ENCODE data around the gene SORD. TPM values are rescaled to one million over a fixed set of nuclear protein-coding genes. Genes with fewer than 3 reads are reported as not detected.
"Not testable (repeated sequence)": the region's sequence is repeated elsewhere in the genome, so short reads cannot be mapped to it uniquely, and the experiment has no call there.

The SORD gene
- 1 to 10 TPM; 7.1 to 7.5 TPM for total RNA-seq

DNA sequence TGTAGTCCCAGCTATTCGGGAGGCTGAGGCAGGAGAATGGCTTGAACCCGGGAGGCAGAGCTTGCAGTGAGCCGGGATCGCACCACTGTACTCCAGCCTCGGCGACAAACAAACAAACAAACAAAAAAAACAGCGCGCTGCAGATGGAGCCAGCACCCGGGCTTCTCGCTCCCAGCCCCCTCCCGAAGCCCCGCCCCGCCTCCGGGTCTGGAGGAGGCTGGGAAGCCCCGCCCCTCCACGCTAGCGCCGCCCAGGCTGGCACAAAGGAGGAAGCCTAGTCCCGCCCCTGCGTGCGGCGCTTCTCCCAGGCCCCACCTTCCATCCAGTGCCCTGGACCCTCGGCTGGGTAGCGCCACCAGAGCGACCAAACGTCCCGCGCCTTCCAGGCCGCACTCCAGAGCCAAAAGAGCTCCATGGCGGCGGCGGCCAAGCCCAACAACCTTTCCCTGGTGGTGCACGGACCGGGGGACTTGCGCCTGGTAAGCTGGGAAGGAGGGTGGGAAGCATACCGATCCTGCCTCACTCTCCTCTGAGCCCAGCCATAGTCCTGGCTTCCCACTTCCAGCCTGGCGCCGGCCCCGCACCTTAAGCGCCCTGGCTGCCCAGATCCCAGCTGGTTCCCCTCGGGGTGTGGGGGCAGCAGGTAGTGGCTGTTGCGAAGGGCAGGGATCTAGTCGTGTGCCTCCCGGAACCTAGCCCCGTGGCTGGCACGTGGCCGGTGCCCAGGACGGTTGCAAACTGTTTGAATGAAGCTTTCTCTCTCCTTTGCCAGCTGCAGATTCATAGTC lies at the start of gene SORD:
SORD (plus strand) TSS at position 325 of the 788 bp plus-strand sequence; CDS start at position 414, 89 bp downstream.
- no peaks in the 10 kb centered on the region for H3K36me3 Mint-ChIP-seq (ENCODE audit: low read depth)
- POLR2A ChIA-PET, result no interaction called here
- H3K4me1 Mint-ChIP-seq (ENCODE audit: low read depth), result peaks cover 32% of the 10 kb centered on the region
- H3K27ac Mint-ChIP-seq, result peak within 1 kb of the TSS; percentile 68
- peaks cover 22% of the 10 kb centered on the region for H3K27me3 Mint-ChIP-seq (ENCODE audit: low read depth)
- DNase-seq (peak; percentile 93), ATAC-seq (peak; percentile 99)
- no peaks in the 10 kb centered on the region for H3K9me3 Mint-ChIP-seq (ENCODE audit: insufficient read depth)
- peak within 1 kb of the TSS; percentile 81 for H3K4me3 Mint-ChIP-seq
- CTCF ChIA-PET, result interaction anchor here (0.8 to 2.3 kb wide), 6 partner anchors 12 to 444 kb away, joined by 3 to 13 read pairs (median 4); no protein-coding TSS in a partner anchor

DNA sequence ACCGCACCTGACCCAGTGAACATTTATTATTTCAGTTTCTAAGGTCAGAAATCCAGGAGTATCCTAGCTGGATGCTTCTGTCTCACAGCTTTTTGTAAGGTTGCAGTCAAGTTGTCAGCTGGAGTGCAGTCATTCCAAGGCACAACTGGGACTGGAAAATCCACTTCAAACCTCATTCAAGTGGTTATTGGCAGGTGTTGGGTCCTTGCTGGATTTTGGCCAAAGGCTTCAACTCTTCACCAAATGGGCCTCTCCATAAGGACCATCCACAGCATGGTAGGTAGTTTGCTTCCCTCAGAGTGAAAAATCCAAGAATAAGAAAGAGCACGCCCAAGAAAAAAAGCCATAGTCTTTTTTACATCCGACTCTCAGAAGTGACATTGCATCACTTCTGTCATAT lies 46.8 kb upstream of the SORD start:
- DNase-seq; H3K27ac Mint-ChIP-seq; H3K36me3 Mint-ChIP-seq (ENCODE audit: low read depth); POLR2A ChIA-PET; H3K4me3 Mint-ChIP-seq; H3K9me3 Mint-ChIP-seq (ENCODE audit: insufficient read depth); CTCF ChIA-PET; ATAC-seq; H3K4me1 Mint-ChIP-seq (ENCODE audit: low read depth): not testable (repeated sequence)
- peaks cover 17% of the 10 kb centered on the region for H3K27me3 Mint-ChIP-seq (ENCODE audit: low read depth)

DNA sequence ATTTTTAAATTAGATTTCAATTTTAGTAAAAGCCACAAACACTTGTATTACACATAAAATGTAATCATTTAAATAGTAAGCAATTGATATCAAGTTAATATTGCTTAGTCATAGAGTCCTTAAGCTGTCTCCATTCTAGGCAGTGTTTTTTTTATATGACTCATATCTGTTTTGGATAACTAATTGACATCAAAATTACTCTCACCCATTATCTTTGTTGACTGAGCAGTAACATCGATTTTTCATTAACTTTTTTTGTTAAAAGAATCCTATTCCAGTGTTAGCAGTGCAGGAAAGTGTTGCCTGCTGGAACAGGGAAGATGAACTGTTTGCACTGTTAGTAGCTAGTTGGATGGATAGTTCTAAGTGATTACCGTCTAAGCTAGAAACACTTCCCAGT lies 45.2 kb upstream of the SORD start:
- H3K27ac Mint-ChIP-seq; ATAC-seq; POLR2A ChIA-PET; H3K4me1 Mint-ChIP-seq (ENCODE audit: low read depth); H3K9me3 Mint-ChIP-seq (ENCODE audit: insufficient read depth); H3K36me3 Mint-ChIP-seq (ENCODE audit: low read depth); H3K4me3 Mint-ChIP-seq; DNase-seq: not testable (repeated sequence)
- CTCF ChIA-PET, result interaction anchor here (0.9 to 1.3 kb wide), 2 partner anchors 59 to 141 kb away, joined by 3 read pairs; no protein-coding TSS in a partner anchor
- H3K27me3 Mint-ChIP-seq (ENCODE audit: low read depth), result peaks cover 18% of the 10 kb centered on the region

GRCh38 chr15:44979617-44980339 lies 43.2 kb upstream of the SORD start:
- ATAC-seq; H3K9me3 Mint-ChIP-seq (ENCODE audit: insufficient read depth); POLR2A ChIA-PET: not testable (repeated sequence)

GRCh38 chr15:44984144-44984543 lies 38.9 kb upstream of the SORD start:
- H3K4me3 Mint-ChIP-seq; DNase-seq; H3K9me3 Mint-ChIP-seq (ENCODE audit: insufficient read depth); POLR2A ChIA-PET; ATAC-seq; H3K4me1 Mint-ChIP-seq (ENCODE audit: low read depth); CTCF ChIA-PET; H3K27me3 Mint-ChIP-seq (ENCODE audit: low read depth); H3K27ac Mint-ChIP-seq; H3K36me3 Mint-ChIP-seq (ENCODE audit: low read depth): not testable (repeated sequence)

More at GRCh38 chr15:44979617-44980339, 43.2 kb upstream of the SORD start:
- H3K4me3 Mint-ChIP-seq; H3K36me3 Mint-ChIP-seq (ENCODE audit: low read depth); CTCF ChIA-PET; H3K4me1 Mint-ChIP-seq (ENCODE audit: low read depth); H3K27ac Mint-ChIP-seq; DNase-seq: not testable (repeated sequence)
- peaks cover 19% of the 10 kb centered on the region for H3K27me3 Mint-ChIP-seq (ENCODE audit: low read depth)

GRCh38 chr15:44986346-44987055 lies 36.5 kb upstream of the SORD start:
- DNase-seq; H3K27ac Mint-ChIP-seq; H3K27me3 Mint-ChIP-seq (ENCODE audit: low read depth); H3K36me3 Mint-ChIP-seq (ENCODE audit: low read depth); H3K4me3 Mint-ChIP-seq; H3K4me1 Mint-ChIP-seq (ENCODE audit: low read depth); ATAC-seq; H3K9me3 Mint-ChIP-seq (ENCODE audit: insufficient read depth); POLR2A ChIA-PET: not testable (repeated sequence)
- CTCF ChIA-PET, result interaction anchor here (0.8 kb wide), 1 partner anchor 51 kb away, joined by 4 read pairs; no protein-coding TSS in a partner anchor

- CTCF ChIA-PET; POLR2A ChIA-PET; H3K9me3 Mint-ChIP-seq (ENCODE audit: insufficient read depth); H3K4me3 Mint-ChIP-seq; ATAC-seq; DNase-seq; H3K36me3 Mint-ChIP-seq (ENCODE audit: low read depth); H3K4me1 Mint-ChIP-seq (ENCODE audit: low read depth); H3K27ac Mint-ChIP-seq: not testable (repeated sequence)
- H3K27me3 Mint-ChIP-seq (ENCODE audit: low read depth), result peaks cover 17% of the 10 kb centered on the region
These were observed 35.3 kb upstream of the SORD start for GRCh38 chr15:44987711-44988110.

GRCh38 chr15:44988184-44988869 lies 34.7 kb upstream of the SORD start:
- H3K9me3 Mint-ChIP-seq (ENCODE audit: insufficient read depth); H3K4me1 Mint-ChIP-seq (ENCODE audit: low read depth); CTCF ChIA-PET; H3K36me3 Mint-ChIP-seq (ENCODE audit: low read depth); H3K4me3 Mint-ChIP-seq; POLR2A ChIA-PET; ATAC-seq; DNase-seq; H3K27ac Mint-ChIP-seq: not testable (repeated sequence)
- H3K27me3 Mint-ChIP-seq (ENCODE audit: low read depth), result peaks cover 21% of the 10 kb centered on the region

DNA sequence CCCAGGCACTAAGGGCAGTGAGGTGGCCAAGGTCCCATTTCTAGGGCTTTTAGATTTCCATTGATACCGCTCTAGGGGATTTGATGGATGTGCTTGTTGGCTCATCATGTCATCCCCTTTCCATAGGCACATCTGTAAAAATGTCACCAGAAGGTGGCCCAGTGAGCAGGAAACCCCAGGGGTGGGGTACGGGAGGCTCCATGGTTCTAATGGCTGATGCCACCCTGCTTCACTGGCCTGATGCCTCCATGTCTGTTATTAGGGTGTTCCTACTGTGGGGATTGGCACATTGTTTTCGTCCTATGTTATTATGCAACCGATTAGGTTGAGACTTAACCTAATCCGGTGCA lies 34.1 kb upstream of the SORD start:
- POLR2A ChIA-PET; CTCF ChIA-PET; ATAC-seq; DNase-seq; H3K9me3 Mint-ChIP-seq (ENCODE audit: insufficient read depth); H3K4me3 Mint-ChIP-seq; H3K4me1 Mint-ChIP-seq (ENCODE audit: low read depth); H3K36me3 Mint-ChIP-seq (ENCODE audit: low read depth); H3K27ac Mint-ChIP-seq: not testable (repeated sequence)
- peaks cover 23% of the 10 kb centered on the region for H3K27me3 Mint-ChIP-seq (ENCODE audit: low read depth)

DNA sequence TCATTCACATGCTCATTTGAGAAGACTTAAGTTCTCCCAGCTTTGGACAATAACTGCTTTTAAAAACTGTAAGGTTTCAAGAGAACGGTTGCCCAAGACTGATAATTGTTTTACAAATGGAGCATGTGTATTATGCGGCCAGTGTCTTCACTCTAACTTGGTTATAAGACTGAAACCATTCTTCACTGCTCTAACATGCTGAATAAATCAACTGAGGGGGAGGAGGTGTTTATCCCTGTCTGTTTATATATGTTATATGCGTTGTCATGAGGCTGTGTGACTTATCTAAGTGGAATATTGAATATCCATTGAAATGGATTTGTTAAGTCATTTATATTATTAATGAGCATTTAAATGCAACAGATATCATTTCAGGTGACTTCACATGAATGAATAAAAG lies 25.4 kb upstream of the SORD start:
- H3K27me3 Mint-ChIP-seq (ENCODE audit: low read depth), result peaks cover 31% of the 10 kb centered on the region
- H3K4me1 Mint-ChIP-seq (ENCODE audit: low read depth); CTCF ChIA-PET; H3K4me3 Mint-ChIP-seq; DNase-seq; H3K9me3 Mint-ChIP-seq (ENCODE audit: insufficient read depth); ATAC-seq; H3K36me3 Mint-ChIP-seq (ENCODE audit: low read depth); POLR2A ChIA-PET; H3K27ac Mint-ChIP-seq: not testable (repeated sequence)

DNA sequence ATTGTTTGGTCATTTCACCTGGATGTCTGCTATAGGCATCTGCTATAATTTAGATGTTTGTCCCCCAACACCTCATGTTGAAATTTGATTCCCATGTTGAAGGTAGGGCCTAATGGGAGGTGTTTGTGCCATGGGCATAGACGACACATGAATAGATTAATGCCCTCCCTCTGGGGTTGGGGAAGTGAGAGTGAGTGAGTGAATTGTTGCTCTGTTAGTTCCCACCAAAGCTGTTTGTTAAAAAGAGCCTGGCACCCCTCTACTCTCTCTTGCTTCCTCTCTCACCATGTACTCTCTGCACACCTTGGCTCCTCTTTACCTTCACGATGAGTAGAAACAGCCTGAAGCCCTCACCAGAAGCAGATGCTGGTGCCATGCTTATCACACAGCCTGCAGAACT lies 23.9 kb upstream of the SORD start:
- CTCF ChIA-PET, result no interaction called here
- H3K4me3 Mint-ChIP-seq, result no peak overlapping the region

More for the DNA sequence above, 23.9 kb upstream of the SORD start:
- DNase-seq, result no peak
- Mint-ChIP-seq H3K27ac (no peak overlapping the region), H3K36me3 (ENCODE audit: low read depth) (no peaks in the 10 kb centered on the region), H3K9me3 (ENCODE audit: insufficient read depth) (no peaks in the 10 kb centered on the region), H3K27me3 (ENCODE audit: low read depth) (peaks cover 21% of the 10 kb centered on the region), H3K4me1 (ENCODE audit: low read depth) (no peaks in the 10 kb centered on the region)
- ATAC-seq, result no peak
- POLR2A ChIA-PET, result no interaction called here
